ENCODE measurements around the gene VPS54.
A peak's percentile ranks its signal among the peaks of the same experiment; 100 is the strongest.
"Not testable (repeated sequence)": the region's sequence is repeated elsewhere in the genome, so short reads cannot be mapped to it uniquely, and the experiment has no call there.

VPS54 gene

DNA sequence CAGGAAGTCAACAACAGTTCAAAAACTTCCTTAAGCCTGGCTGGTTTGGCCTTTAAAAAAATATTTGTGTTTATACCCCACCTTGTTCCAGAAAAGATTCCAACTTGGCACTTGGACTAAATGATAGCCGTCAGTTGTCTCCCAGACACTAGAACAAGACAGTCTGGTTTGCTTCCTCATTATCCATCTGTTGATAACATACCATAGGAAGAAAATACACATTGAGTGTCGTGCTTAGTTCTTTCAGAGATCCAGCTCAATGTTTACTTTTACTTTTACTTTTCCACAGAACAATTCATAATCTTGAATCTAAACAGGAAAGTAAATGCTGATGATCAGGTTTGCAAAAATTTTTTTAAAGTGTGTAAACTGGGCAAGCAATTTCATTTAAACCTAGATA, 2.4 kb upstream of the VPS54 start:
- DNase-seq (ENCODE audit: low read depth), result no peak

DNA sequence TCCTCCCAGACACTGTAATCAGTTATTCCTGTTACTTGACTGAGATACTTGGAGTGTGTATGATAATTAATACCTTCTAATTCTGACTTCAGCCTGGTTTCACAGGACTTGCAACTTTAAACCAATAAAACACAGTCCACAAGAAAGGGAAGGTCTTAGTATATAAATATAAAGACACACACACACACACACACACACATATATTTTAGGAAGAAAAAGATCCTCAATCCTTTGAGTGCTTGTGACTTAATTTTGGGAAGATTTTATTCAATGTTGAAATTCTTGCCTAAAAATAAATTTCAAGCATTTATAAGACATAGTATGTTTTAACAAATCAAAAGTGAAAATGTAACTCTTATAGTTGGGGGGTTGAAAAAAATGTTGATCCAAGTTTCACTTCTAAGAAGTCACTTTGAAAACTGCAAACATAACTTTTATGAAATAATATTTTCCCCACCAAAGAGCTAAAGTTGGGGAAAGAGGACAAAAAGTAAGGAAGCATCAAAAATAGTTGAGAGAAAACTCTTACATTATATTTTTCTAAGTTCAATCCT, 824 bp upstream of the VPS54 start:
- no peak for DNase-seq (ENCODE audit: low read depth)

GRCh38 chr2:64018701-64019082, 536 bp downstream of the VPS54 start:
- peak; percentile 67 for DNase-seq (ENCODE audit: low read depth)

DNA sequence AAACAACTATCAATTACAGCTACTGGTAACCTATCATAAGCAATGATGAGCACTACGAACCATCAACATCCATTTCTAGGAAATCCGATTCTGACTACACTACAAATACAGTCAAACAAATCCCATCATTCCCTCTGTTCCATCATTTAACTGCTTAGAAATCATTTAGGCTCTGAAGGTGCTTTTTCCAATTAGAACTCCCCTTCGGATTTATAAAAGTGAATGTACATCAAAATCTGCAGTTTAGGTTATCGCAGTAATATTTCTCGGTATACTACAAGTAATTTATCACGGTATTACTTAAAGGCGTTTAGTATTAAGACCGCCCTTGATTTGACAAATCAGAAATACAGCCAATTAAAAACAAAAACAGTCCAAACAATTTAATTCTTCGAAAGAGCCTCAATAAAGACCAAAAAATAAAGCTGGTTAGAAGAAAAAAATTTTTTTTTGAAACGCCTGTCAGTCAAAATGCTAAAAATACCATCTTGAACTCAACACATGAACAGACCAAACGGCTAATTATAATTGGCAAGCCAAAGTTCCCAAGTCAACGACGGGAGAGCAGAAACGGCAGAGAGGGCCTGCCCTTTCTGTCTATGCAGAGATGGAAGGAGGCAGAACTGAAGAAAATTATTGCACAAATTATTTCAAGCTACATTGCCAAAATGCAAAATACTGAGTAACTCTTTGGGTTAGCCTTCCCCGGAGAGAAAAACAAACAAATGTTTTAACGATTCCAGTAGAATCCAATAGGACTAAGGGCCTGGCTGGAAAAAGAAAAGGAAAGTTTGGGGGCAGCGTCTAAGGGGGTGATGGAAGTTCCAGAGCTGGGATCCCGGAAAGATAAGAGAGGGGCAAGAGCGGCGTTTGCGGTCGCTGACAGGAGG, 1.2 kb downstream of the VPS54 start:
- DNase-seq (ENCODE audit: low read depth), result peak; percentile 55

DNA sequence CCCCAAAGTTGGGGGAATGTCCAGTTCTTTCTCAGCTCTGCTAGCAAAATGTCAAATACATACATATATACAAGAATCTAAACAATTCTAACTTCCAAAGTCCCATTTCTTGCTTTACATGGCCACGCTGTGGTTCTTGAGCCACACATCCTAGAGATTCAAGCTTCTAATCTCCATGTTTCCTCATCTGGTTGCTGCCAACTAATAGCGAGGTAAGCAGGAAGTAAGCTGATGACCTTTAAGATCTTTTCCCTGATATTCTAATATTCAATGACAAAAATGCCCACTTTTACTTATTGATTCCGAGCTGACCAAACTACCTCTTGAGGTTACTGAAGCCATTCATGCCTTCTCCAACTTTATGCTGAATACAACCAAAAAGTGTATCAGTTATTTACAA, 3.3 kb downstream of the VPS54 start:
- DNase-seq (ENCODE audit: low read depth), result no peak

GRCh38 chr2:64015391-64015790, 3.8 kb downstream of the VPS54 start:
- DNase-seq (ENCODE audit: low read depth), result no peak

DNA sequence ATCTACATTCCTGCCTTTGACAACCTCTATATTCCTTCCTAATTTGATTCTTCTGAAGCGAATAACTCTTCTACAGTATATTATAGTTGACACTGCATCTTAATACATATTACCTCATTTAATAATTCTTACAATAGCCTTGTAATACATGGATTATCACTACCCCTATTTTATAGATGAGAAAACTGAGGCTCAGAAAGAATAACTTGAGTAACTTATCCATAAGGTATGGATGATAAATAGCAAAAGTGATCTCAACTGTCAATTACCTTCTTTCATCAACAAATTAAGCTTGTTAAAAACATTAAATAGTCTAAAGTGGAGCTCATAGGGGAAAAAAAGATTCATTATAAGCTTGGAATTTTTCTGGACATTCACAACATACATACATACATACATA, 4.6 kb downstream of the VPS54 start:
- DNase-seq (ENCODE audit: low read depth), result no peak

DNA sequence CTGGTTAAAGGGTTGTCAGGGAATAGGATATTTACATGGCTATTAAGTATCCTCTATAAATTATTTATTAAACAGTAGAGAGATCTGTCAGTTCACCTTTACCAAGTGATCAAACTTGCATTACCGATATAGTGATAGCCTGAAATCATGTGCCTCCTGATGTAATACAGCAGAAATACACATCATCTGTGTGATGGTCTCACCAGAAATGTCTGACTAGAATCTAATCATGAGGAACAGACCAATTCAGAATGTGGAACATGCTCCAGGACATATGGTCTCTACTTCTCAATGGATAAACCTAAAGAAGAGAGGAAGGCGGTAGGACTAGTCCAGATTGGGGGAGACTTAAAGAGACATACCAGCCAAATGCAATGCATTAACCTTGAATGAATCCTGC, 6.2 kb downstream of the VPS54 start:
- DNase-seq (ENCODE audit: low read depth), result no peak

GRCh38 chr2:64012115-64012514, 7.1 kb downstream of the VPS54 start:
- peak; percentile 4 for DNase-seq (ENCODE audit: low read depth)

DNA sequence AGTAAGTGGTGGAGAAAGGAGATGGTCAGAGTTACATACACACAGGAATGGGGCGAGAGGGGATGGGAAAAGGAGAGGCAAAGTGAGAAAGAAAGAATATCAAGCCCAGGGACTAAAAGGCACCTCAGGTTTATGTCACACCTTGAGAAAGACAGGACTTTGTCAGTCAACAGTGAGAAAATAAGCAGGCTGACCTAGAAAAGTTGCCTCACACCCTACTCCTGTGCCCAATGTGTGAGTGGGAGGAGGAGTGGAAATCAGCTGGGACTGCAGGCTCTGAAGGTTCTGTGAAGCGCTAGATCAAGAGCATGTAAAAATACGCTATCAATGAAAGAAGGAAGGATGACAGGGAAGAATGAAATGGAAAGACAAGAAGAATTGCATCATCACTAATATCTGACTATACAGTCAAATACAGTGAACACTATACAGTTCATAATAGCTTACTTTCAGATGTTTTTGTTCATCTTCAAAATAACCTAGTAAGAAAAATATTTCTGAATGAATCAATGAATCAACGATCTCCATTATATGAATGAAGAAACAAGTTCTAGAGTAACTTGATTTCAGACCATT, 10.7 kb downstream of the VPS54 start:
- no peak for DNase-seq (ENCODE audit: low read depth)

GRCh38 chr2:64007924-64008323, 11.3 kb downstream of the VPS54 start:
- no peak for DNase-seq (ENCODE audit: low read depth)

DNA sequence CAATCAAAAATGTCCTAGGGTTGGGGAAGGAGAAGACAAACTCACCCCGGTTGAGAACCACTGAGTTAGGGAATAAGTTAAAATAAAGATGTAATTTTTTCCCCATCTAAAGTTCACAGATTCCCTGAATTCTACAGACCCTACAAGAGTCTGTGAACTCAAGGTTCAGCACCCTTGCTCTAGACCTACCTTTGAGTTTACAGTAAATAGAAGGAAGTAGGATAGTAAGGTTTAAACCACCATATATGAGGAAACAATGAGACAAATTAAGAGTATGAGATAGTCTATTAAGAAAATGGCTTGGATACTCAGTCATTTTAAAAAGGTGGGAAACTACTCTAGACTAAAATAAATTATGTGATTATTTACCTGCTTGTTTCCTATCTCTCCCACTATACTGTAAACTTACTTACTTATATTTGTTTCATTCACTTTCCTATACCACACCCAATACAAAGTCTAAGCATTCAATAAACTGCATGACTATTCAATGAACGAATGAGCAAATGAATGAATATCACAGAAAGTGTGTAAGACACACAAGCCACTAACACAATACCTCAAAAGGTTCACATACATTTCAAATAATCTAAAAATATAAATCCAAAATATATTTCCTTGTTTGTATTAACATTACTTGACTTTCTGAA, 13.4 kb downstream of the VPS54 start:
- no peak for DNase-seq (ENCODE audit: low read depth)

DNA sequence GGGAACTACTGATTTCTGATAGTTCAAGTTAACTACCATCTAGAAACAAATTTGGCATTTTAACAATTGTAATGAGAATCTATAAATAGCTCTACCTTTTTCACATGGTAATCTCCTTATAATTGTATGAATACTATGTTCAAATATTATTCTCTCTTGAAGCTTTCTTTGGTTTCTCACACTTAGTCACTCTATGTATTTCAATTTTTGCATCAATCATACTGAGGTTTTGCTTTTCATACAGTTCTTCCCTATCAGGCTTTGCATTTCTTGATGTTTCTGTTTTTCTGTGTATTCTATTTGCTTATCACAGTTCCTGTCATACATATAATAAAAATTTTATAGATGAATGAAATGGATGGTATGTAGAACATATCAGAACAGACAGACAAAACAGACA, 16.0 kb downstream of the VPS54 start:
- DNase-seq (ENCODE audit: low read depth), result no peak

GRCh38 chr2:64001382-64002101, 17.7 kb downstream of the VPS54 start:
- DNase-seq (ENCODE audit: low read depth), result no peak

- no peak for DNase-seq (ENCODE audit: low read depth)
Observed at GRCh38 chr2:64000630-64001381, 18.4 kb downstream of the VPS54 start.

DNA sequence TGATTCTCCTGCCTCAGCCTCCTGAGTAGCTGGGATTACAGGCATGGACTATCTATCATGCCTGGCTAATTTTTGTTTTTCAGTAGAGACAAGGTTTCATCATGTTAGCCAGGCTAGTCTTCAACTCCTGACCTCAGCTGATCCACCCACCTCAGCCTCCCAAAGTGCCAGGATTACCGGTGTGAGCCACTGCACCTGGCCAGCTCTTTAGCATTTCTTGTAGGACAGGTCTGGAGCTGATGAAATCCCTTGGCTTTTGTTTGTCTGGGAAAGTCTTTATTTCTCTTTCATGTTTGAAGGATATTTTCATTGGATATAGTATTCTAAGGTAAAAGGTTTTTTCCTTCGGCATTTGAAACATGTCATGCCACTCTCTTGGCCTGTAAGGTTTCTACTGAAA, 20.2 kb downstream of the VPS54 start:
- DNase-seq (ENCODE audit: low read depth), result no peak

DNA sequence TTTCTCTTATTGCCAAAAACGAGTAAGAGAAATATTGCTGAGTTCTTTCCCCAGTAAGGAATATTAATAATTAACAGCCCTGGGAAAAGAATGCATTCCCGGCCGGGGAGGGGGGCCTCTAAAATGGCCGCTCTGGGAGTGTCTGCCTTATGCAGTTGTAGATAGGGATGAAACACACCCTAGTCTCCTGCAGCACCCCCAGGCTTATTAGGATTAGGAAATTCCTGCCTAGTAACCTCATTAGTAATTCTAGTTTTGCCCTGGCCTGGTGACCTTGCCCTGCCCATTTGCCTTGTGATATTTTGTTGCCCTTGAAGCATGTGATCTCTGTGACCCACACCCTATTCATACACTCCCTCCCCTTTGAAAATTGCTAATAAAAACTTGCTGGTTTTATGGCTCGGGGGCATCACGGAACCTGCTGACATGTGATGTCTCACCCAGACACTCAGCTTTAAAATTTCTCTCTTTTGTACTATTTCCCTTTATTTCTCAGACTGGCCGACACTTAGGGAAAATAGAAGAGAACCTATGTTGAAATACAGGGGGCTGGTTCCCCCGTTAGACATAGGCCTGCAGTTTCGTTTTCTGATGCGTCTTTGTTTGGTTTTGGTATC, 22.5 kb downstream of the VPS54 start:
- DNase-seq (ENCODE audit: low read depth), result not testable (repeated sequence)

- peak; percentile 55 for DNase-seq (ENCODE audit: low read depth)
Observed at GRCh38 chr2:63994329-63995070, 24.7 kb downstream of the VPS54 start.

- DNase-seq (ENCODE audit: low read depth), result no peak
Observed at GRCh38 chr2:63993871-63994270, 25.4 kb downstream of the VPS54 start.

- DNase-seq (ENCODE audit: low read depth), result not testable (repeated sequence)
Observed at GRCh38 chr2:63993130-63993584, 26.1 kb downstream of the VPS54 start.
